ENCODE data around the gene CNGA4.

CNGA4 gene, protein sequence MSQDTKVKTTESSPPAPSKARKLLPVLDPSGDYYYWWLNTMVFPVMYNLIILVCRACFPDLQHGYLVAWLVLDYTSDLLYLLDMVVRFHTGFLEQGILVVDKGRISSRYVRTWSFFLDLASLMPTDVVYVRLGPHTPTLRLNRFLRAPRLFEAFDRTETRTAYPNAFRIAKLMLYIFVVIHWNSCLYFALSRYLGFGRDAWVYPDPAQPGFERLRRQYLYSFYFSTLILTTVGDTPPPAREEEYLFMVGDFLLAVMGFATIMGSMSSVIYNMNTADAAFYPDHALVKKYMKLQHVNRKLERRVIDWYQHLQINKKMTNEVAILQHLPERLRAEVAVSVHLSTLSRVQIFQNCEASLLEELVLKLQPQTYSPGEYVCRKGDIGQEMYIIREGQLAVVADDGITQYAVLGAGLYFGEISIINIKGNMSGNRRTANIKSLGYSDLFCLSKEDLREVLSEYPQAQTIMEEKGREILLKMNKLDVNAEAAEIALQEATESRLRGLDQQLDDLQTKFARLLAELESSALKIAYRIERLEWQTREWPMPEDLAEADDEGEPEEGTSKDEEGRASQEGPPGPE

GRCh38 chr11:6238902-6239301 is at the start of gene CNGA4:
CNGA4 (plus strand) TSS chr11:6239089; CDS start chr11:6239207, 118 bp downstream.
- DNase-seq (ENCODE audit: low read depth, low spot score) = no peak

DNA sequence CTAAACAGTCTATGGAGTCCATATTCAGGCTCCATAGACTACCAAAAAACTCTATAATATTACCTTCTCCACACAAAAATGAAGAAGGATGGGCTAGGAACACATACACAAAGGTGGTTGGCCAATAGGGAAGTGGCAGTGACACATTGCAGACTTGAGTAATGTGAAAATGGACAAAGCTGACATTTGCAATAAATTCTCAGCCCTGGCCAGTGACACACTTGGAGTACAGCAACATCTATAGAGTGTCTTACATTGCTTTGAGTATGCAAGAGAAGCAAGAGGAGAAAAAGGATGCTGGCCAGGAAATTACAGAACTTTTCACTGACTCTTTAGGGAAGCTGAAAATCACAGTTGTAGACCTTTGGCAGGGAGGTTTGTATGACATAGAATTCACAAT is 47.1 kb upstream of the CNGA4 start:
- no peak for DNase-seq (ENCODE audit: low read depth, low spot score)

- no peak for DNase-seq (ENCODE audit: low read depth, low spot score)
These were observed 44.8 kb upstream of the CNGA4 start for GRCh38 chr11:6194065-6194581.

GRCh38 chr11:6196396-6196795 is 42.5 kb upstream of the CNGA4 start:
- DNase-seq (ENCODE audit: low read depth, low spot score) = no peak

- no peak for DNase-seq (ENCODE audit: low read depth, low spot score)
These were observed 41.3 kb upstream of the CNGA4 start for GRCh38 chr11:6197466-6198200.

DNA sequence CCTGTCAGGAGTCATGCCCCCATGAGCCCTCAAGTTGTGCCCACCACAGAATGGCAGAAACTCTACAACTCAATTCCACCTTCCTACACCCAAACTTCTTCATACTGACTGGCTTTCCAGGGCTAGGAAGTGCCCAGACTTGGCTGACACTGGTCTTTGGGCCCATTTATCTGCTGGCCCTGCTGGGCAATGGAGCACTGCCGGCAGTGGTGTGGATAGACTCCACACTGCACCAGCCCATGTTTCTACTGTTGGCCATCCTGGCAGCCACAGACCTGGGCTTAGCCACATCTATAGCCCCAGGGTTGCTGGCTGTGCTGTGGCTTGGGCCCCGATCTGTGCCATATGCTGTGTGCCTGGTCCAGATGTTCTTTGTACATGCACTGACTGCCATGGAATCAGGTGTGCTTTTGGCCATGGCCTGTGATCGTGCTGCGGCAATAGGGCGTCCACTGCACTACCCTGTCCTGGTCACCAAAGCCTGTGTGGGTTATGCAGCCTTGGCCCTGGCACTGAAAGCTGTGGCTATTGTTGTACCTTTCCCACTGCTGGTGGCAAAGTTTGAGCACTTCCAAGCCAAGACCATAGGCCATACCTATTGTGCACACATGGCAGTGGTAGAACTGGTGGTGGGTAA is 39.6 kb upstream of the CNGA4 start, which contains the start of gene OR52W1:
Gene OR52W1 (plus strand): TSS at position 51 of the 637 bp plus-strand sequence. CDS start 0 bp downstream, at position 51.
- no peak for DNase-seq (ENCODE audit: low read depth, low spot score)

DNA sequence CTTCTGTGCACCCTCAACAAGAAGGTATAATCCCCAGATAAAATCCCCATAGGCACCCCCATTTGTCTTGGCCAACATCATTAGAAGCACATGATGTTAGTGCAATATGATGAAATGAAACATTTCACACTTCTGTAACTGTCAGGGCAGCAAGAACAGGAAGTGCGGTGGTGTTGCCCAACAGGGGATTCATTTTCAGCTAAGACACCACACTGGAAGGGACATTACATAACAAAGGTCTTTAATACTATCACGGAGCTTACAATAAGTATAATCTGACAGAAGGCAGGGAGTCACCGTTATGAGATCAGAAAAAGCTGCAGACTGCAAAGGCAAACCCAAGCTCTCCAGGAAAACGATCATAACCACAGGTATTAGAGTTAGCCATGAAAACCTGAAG is 37.9 kb upstream of the CNGA4 start:
- no peak for DNase-seq (ENCODE audit: low read depth, low spot score)

DNA sequence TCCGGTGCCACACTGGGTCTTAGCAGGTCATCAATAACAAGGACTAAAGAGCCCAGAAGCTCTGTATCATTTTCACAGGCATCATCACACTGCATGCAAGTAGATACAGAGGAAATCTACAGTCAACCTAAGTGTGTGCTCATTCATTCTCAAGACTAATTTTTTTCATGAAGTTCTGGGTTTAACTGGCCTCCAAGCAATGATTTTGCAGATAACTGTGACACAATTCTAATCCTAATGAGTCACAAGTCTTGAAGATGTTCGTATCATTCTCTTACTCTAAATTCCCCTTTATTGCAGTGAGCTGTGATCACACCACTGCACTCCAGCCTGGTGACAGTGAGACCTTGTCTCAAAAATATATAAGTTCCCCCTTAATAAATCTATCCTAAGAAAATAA is 37.4 kb upstream of the CNGA4 start:
- no peak for DNase-seq (ENCODE audit: low read depth, low spot score)

DNA sequence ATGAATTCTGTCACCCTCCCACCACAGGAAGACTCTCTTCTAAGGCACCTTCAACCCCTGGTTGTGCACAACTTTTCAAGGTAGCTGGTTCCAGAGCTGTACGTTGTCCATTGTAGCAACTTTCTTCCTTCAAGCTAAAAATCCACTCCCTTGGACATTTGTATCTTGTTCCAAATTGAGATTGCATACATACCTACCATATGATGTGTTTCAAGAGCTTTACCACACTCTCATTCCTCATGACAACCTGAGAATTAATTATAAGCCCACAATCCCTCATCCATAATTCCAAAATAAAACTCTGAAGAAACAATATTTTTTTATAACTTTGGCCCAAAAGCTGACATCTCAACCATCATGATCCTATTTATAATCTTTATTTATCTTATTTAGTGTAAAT is 36.8 kb upstream of the CNGA4 start:
- DNase-seq (ENCODE audit: low read depth, low spot score) = no peak

- no peak for DNase-seq (ENCODE audit: low read depth, low spot score)
These were observed 35.6 kb upstream of the CNGA4 start for GRCh38 chr11:6203327-6203726.

DNA sequence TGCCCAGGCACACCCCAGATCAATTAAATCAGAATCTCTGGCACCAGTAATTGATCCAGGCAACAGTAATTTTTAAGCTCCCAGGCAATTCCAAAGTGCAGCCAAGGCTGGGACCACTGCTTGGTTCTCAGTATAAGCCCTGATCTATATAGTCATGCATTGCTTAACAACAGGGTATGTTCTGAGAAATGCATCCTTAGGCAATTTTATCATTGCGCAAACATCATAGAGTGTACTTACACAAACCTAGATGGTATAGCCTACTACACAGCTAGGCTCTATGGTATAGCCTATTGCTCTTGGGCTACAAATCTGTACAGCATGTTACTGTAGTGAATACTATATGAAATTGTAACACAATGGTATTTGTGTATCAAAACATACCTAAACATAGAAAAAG is 34.2 kb upstream of the CNGA4 start:
- no peak for DNase-seq (ENCODE audit: low read depth, low spot score)

DNA sequence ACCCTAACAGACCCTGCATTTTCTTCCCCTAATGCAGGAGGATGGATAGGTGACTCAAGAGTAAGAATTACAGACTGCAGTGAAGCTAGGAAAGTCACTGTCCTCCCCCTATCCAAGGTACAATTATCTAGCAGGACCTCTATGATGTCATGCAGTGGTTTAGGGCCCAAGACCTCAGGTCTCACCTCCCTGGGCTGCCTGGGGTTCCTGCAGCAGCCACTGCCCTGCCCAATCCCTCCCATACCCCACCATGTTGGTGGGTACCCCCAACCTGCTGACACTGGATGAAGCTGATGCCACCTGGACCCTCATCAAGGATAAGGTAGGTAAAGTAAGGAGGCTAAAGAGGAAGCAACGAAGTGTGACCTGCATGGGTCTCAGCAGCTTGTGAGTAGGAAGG is 33.5 kb upstream of the CNGA4 start, which contains the start of gene C11orf42:
Gene C11orf42 (plus strand): TSS at position 192 of the 400 bp plus-strand sequence. CDS start 59 bp downstream, at position 251.
- no peak for DNase-seq (ENCODE audit: low read depth, low spot score)

- no peak for DNase-seq (ENCODE audit: low read depth, low spot score)
These were observed 32.3 kb upstream of the CNGA4 start for GRCh38 chr11:6206456-6207180.

GRCh38 chr11:6209801-6210200 is 29.1 kb upstream of the CNGA4 start:
- no peak for DNase-seq (ENCODE audit: low read depth, low spot score)

DNA sequence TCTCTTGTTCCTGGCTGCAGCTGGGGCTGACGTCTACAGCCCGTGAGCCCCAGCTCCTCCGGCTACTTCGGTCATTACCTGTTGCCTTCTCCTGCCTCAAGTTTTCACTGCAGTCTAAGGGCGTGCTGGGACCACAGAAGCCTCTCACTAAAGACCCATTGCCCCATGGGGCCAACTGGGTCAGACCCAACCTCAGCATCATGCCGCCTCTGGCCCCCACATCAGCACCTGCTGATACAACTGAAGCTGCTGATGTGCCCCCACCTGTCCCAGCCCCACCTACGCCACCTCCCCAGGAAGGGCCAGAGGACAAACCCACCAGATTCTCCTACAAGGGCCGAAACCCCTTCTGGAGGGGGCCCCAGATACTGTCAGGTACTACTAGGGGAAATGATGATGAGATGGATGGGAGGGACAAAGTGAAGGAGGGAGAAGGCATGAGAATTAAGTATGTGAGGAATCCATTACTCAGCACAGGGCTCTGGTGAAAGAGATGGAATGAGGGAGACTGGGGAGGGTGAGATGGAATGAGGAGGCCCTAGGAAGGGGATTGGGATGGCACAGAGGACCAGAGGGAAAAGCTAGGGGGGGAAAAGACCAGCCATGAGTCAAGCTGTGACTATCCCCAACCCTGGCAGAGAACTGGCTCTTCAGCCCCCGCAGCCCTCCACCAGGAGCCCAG is 28.5 kb upstream of the CNGA4 start:
- DNase-seq (ENCODE audit: low read depth, low spot score) = no peak

GRCh38 chr11:6214530-6214929 is 24.4 kb upstream of the CNGA4 start:
- no peak for DNase-seq (ENCODE audit: low read depth, low spot score)

DNA sequence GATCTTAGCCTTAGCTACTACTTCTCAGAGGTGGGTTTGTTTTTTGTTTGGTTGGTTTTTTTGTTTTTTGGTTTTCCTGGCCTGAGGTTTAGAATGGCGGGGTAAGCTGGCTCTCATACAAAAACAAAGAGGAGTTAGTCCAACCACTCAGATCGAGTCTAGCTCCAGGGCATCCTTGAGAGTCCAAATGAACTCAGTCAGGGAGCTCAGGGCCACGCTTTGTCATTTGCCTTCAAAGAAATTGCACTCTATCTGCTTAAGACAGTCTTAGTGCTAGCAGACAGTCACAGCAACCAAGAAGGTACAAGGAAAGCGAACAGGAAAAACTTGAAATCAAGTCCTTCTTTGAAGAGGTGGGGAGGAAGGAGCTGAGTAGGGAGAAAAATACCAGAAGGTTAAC is 22.4 kb upstream of the CNGA4 start:
- DNase-seq (ENCODE audit: low read depth, low spot score) = no peak

GRCh38 chr11:6217722-6218121 is 21.2 kb upstream of the CNGA4 start:
- DNase-seq (ENCODE audit: low read depth, low spot score) = no peak

GRCh38 chr11:6219359-6219758 is 19.5 kb upstream of the CNGA4 start:
- DNase-seq (ENCODE audit: low read depth, low spot score) = no peak

- DNase-seq (ENCODE audit: low read depth, low spot score) = no peak
These were observed 15.0 kb upstream of the CNGA4 start for GRCh38 chr11:6223854-6224253.

Measured in activated naive CD8-positive, alpha-beta T cell treated with anti-CD3 and anti-CD28 coated beads, Interleukin-2, amount 50 U/mL, for 16 hours (primary cell).